Activated T-helper 2 cell treated with anti-CD3 and anti-CD28 coated beads, Interferon-gamma antibody, Interleukin-2, Interleukin-4, amounts not matched to agents 10 μg/mL and 5 μg/mL and 100 μg/mL, durations not matched to agents 14 hours and 24 hours and 36 hours (primary cell): Measurements from ENCODE around the gene ENTPD2. TPM values are rescaled to one million over a fixed set of nuclear protein-coding genes. Genes with fewer than 3 reads are reported as not detected.
"Not testable (repeated sequence)": the region's sequence is repeated elsewhere in the genome, so short reads cannot be mapped to it uniquely, and the experiment has no call there.

ENCODE experiments used
- DNase-seq: peaks from one replicate; pipeline ENCODE4 v3.0.0; 2021; ENCODE audit warnings: low spot score
- H3K27ac Mint-ChIP-seq: one replicate; pipeline ENCODE4 v1.8.0; 2021; ENCODE audit warnings: mixed read lengths
- H3K27me3 Mint-ChIP-seq: one replicate; pipeline ENCODE4 v1.8.0; 2021; ENCODE audit warnings: low read depth, mixed read lengths
- H3K36me3 Mint-ChIP-seq: one replicate; pipeline ENCODE4 v1.8.0; 2021; ENCODE audit warnings: low read depth, mixed read lengths
- H3K4me1 Mint-ChIP-seq: one replicate; pipeline ENCODE4 v1.8.0; 2021; ENCODE audit warnings: low read depth, mixed read lengths
- H3K4me3 Mint-ChIP-seq: one replicate; pipeline ENCODE4 v1.8.0; 2021; ENCODE audit warnings: low read depth, mild to moderate bottlenecking, moderate library complexity, mixed read lengths
- H3K9me3 Mint-ChIP-seq: one replicate; pipeline ENCODE4 v1.8.0; 2021; ENCODE audit warnings: mixed read lengths
- intact Hi-C: fragments of 100-400 bp; cut with micrococcal nuclease; formaldehyde crosslinking; loops from one replicate; pipeline ENCODE4 v1.15.1; 2023
- total RNA-seq: library from RNA; stranded (reverse); gene quantifications from 2 replicates; pipeline ENCODE4 v1.2.3, GENCODE V29; 2022

Gene ENTPD2
- total RNA-seq, 1 donor from 2014 or later, result not detected

- H3K27me3 Mint-ChIP-seq, result no peaks in the 10 kb centered on the region
- intact Hi-C loops, result loop anchor here (1.0 kb wide), 1 partner anchor 19 kb away; the partner anchor contains the start of gene NPDC1
- no peak overlapping the region for H3K4me3 Mint-ChIP-seq
- H3K27ac Mint-ChIP-seq, result no peak overlapping the region
- peaks cover 4% of the 10 kb centered on the region for H3K36me3 Mint-ChIP-seq
- no peaks in the 10 kb centered on the region for H3K9me3 Mint-ChIP-seq
- no peak for DNase-seq
- H3K4me1 Mint-ChIP-seq, result peaks cover 10% of the 10 kb centered on the region
These were observed 11.0 kb upstream of the ENTPD2 start for GRCh38 chr9:137064880-137065164.

DNA sequence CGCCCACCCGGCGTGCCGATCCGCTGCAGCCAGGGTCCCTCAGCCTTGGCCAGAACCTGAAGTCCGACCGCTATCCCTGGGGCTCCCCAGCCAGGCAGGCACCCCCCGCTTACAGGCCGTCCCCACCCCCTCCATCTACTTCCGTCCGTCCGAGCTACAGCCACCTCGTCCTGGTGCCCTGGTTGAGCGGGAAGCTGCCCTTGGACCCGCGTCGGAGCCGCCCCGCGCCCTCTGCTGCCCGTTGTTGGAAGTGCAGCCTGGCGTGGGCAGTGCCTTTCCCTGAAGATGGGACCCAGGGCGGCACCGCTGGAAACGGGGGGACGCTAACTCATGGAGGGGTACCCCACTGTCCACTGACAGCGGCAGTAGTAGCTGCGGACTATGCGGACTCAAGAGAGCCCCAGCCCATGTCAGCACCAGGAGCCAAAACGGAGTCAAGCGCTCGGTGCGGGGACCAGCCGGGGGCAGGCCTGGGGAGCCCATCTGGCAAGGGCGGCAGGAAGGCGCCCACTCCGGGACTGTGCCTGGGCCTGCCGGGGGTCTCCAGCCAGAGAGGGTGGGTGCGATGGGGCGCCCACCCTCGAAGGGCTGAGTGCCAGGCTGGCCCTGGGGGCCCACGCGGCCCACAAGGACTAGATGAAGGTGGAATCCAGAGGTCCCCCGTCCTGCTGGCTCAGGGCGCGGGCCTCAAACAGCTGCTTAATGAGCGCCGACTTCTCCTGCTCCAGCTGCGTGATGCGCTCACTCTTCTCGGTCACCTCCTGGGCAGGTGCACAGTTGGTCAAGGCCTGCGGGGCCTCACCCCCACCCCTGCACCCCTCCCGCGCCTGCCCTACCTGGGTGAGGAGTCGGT is 10.4 kb upstream of the ENTPD2 start:
- no peak overlapping the region for H3K27ac Mint-ChIP-seq
- no peaks in the 10 kb centered on the region for H3K27me3 Mint-ChIP-seq
- peak; percentile 43 for DNase-seq
- peaks cover 4% of the 10 kb centered on the region for H3K36me3 Mint-ChIP-seq
- H3K4me3 Mint-ChIP-seq, result no peak overlapping the region
- no peaks in the 10 kb centered on the region for H3K9me3 Mint-ChIP-seq
- peaks cover 10% of the 10 kb centered on the region for H3K4me1 Mint-ChIP-seq
- intact Hi-C loops, result loop anchor here (1.0 kb wide), 1 partner anchor 18 kb away; the partner anchor contains the start of gene NPDC1

DNA sequence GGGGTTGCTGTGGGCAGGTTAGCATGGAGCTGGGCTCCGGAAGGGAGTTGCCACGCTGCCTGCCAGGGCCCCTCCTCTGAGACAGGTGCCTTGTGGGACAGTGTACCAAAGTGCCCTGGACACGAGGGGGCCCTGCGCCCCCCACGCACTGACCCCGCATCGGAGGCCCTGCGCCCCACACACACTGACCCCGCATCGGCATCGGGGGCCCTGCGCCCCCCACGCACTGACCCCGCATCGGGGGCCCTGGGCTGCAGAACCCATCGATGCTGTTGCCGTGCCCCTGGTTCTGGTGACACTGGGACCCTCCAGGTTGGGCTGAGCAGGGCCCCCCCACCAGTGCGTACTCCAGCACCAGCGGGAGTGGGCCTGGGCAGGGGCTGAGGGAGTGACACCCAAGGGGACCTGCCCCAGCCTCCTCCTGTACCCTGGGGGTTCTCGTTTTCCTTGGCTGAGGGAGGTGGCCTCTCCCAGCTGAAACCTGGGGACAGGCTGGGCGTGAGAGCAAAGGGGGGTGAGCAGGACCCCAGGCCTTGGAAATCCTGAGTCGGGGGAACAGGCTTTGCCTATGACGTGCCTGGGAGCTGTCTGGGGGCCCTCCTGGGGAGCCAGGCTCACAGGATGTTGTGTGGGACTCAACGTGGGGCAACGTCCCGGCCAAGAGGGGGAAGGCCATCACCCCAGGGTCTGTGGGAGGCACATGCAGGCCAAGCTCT is 9.6 kb upstream of the ENTPD2 start:
- no peak overlapping the region for H3K27ac Mint-ChIP-seq
- H3K4me3 Mint-ChIP-seq, result no peak overlapping the region
- H3K27me3 Mint-ChIP-seq, result no peaks in the 10 kb centered on the region
- no peak for DNase-seq
- H3K4me1 Mint-ChIP-seq, result peaks cover 9% of the 10 kb centered on the region
- H3K36me3 Mint-ChIP-seq, result peaks cover 4% of the 10 kb centered on the region
- intact Hi-C loops, result loop anchor here (1.0 kb wide), 1 partner anchor 17 kb away; the partner anchor contains the start of gene NPDC1
- H3K9me3 Mint-ChIP-seq, result no peaks in the 10 kb centered on the region

- DNase-seq, H3K27ac Mint-ChIP-seq, H3K9me3 Mint-ChIP-seq, intact Hi-C loops, H3K4me3 Mint-ChIP-seq, H3K4me1 Mint-ChIP-seq, H3K27me3 Mint-ChIP-seq, H3K36me3 Mint-ChIP-seq: not testable (repeated sequence)
These were observed 8.9 kb upstream of the ENTPD2 start for GRCh38 chr9:137062798-137063197.

DNA sequence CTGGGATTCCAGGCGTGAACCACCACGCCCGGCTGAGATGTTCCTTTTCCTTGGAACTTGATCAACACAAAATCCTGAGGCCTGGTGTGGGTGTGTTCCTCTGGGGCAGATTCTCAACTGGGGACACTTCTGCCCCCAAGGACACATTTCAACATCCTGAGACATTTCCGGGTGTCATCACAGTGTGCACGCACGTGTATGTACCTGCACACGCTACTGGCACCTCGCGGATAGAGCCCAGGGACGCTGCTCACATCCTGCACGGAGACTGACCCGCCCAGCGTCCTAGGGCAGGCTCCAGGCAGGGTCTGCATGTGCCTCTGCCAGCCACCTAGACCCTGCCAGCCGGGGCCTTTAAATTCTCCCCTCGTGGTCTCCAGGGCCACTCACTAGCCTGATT is 8.5 kb upstream of the ENTPD2 start:
- DNase-seq, result no peak
- Mint-ChIP-seq H3K27ac (no peak overlapping the region), H3K36me3 (peaks cover 4% of the 10 kb centered on the region), H3K4me3 (no peak overlapping the region), H3K9me3 (no peaks in the 10 kb centered on the region), H3K27me3 (no peaks in the 10 kb centered on the region), H3K4me1 (peaks cover 2% of the 10 kb centered on the region)
- intact Hi-C loops, result no loop called here

DNA sequence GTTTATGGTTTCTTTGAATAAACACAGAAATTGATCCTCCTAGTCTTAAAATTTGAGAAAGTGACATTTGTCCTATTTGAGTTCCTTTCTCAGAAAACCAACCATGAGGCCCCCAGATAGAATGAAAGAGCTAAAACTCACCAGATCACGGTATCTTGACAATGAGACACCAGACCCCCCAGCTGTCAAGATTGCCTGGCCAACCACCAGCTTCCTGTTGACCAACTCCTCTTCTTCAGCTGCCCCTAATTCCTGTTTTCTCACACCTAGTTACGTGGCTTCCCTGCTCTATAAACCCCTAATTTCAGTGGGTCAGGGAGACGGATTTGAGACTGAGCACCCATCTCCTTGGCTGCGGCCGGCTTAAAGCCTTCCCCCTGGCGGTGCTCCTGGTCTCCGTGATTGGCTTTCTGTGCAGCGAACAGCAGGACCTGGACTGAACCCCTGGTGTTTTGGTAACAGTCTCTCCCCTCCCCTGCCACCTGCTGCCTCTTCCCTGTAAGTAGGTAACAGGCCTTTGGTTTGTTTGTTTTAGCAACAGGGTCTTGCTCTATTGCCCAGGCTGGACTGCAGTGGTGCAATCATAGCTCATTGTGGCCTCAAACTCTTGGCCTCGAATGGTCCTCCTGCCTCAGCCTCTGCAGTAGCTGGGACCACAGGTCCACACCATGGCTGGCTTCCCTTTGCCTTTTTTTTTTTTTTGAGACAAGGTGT is 4.8 kb upstream of the ENTPD2 start:
- DNase-seq, result no peak
- Mint-ChIP-seq H3K27ac (no peak overlapping the region), H3K36me3 (no peaks in the 10 kb centered on the region), H3K4me3 (no peak overlapping the region), H3K4me1 (no peaks in the 10 kb centered on the region), H3K9me3 (no peaks in the 10 kb centered on the region), H3K27me3 (peaks cover 2% of the 10 kb centered on the region)
- intact Hi-C loops, result no loop called here

GRCh38 chr9:137057545-137057944 is 3.7 kb upstream of the ENTPD2 start:
- Mint-ChIP-seq H3K36me3 (no peaks in the 10 kb centered on the region), H3K4me1 (no peaks in the 10 kb centered on the region), H3K9me3 (no peaks in the 10 kb centered on the region), H3K4me3 (no peak overlapping the region), H3K27ac (no peak overlapping the region), H3K27me3 (peaks cover 6% of the 10 kb centered on the region)
- DNase-seq, result no peak
- intact Hi-C loops, result no loop called here

DNA sequence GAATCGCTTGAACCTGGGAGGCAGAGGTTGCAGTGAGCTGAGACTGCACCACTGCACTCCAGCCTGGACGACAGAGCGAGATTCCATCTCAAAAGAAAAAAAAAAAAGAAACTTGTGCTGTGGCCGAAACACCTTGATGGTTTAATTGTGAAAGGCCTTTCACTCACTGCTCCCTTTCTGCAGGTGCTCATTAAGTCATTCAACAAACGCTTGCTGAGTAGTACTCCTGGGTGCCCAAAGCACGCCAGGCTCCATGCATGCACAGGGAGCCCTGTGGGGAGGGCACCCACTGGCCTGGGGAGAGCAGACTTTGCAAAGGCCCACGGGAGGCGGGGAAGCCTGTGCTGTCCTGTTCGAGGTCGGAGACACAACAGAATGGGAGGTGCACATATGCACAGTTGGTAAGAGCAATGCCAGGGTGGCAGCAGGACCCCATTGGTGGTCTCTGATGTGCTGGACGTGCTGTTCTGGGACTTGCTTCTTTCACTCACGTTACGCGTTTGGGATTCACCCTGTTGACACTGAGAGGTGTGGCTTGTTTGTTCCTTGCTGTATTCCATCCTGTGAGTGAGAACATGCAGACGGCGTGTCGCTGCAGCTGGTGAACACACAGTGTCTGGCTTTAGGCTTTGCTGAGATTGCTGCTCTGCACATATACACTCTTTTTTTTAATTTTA is 3.0 kb upstream of the ENTPD2 start:
- Mint-ChIP-seq H3K36me3 (no peaks in the 10 kb centered on the region), H3K4me3 (no peak overlapping the region), H3K27me3 (peaks cover 7% of the 10 kb centered on the region), H3K9me3 (no peaks in the 10 kb centered on the region), H3K27ac (no peak overlapping the region), H3K4me1 (no peaks in the 10 kb centered on the region)
- intact Hi-C loops, result no loop called here
- no peak for DNase-seq

DNA sequence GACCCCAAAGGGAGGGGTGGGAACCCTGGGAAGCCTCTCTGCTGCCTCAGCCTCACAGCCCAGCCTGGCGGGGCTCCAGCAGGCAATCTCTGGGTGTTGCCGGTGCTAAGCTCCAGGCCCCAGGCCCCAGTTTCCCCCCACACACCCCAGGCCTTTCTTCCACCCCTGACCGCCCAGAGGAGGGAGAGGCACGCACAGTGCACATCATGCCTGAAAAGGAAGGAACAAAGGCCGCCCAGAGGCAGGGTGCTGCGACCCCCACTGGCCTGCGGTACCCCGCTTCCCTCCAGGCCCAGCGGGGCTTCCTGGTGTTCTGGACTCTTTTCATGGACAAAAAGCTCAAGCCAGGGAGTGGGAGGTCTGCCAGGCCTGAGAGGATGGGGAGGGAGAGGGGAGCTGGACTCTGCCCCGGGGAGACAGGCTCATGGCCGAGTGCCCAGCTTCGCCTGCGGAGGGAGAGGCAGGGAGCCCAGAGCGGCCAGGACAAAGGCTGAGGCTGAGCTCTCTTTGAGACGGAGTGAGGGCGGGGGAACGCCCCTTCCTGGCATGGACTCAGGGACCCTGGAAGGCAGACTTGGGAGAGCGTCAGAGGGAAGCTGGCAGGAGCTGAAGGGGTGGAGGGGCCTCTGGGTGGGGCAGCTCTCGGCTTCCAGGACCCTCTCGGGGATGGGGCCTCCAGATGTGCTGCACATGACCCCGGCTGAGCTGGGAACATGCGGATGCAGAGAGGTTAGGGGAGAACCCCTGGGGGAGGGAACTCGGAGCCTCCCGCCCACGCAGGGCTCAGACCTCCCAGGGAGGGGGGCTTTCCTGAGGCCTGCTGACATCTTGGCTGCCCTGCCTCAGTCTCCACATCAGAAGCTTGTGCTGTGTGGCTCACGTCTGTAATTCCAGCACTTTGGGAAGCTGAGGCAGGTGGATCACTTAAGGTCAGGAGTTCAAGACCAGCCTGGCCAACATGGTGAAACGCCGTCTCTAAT is 1.8 kb upstream of the ENTPD2 start:
- H3K4me3 Mint-ChIP-seq, result no peak overlapping the region
- no peaks in the 10 kb centered on the region for H3K9me3 Mint-ChIP-seq
- intact Hi-C loops, result no loop called here
- peaks cover 7% of the 10 kb centered on the region for H3K27me3 Mint-ChIP-seq
- H3K27ac Mint-ChIP-seq, result no peak overlapping the region
- no peak for DNase-seq
- H3K36me3 Mint-ChIP-seq, result no peaks in the 10 kb centered on the region
- H3K4me1 Mint-ChIP-seq, result no peaks in the 10 kb centered on the region

DNA sequence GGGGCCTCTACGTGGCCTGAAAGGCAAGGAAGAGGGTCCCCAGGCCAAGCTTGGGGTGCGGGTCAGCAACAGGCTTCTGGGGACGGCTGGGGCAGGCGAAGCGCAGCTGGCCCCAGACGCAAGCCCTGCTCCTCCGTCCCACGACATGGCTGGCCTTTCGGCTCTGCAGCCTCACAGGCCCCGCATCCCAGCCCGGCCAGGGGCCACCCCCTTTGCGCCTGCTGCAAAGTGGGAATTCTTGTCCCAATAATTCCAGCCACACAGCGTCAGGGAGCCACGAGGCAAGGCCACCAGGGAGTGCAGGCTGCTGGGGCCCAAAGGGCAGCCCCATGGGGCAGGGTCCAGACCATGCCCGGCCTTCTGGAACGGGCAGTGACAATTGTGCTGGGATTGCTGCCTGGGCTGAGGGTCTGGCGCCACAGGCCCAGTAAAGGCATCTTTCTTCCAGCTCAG is 1.1 kb upstream of the ENTPD2 start:
- no peak for DNase-seq
- H3K27ac Mint-ChIP-seq, result no peak overlapping the region
- H3K4me3 Mint-ChIP-seq, result no peak overlapping the region
- H3K4me1 Mint-ChIP-seq, result no peaks in the 10 kb centered on the region
- intact Hi-C loops, result no loop called here
- H3K9me3 Mint-ChIP-seq, result no peaks in the 10 kb centered on the region
- H3K36me3 Mint-ChIP-seq, result no peaks in the 10 kb centered on the region
- peaks cover 7% of the 10 kb centered on the region for H3K27me3 Mint-ChIP-seq

DNA sequence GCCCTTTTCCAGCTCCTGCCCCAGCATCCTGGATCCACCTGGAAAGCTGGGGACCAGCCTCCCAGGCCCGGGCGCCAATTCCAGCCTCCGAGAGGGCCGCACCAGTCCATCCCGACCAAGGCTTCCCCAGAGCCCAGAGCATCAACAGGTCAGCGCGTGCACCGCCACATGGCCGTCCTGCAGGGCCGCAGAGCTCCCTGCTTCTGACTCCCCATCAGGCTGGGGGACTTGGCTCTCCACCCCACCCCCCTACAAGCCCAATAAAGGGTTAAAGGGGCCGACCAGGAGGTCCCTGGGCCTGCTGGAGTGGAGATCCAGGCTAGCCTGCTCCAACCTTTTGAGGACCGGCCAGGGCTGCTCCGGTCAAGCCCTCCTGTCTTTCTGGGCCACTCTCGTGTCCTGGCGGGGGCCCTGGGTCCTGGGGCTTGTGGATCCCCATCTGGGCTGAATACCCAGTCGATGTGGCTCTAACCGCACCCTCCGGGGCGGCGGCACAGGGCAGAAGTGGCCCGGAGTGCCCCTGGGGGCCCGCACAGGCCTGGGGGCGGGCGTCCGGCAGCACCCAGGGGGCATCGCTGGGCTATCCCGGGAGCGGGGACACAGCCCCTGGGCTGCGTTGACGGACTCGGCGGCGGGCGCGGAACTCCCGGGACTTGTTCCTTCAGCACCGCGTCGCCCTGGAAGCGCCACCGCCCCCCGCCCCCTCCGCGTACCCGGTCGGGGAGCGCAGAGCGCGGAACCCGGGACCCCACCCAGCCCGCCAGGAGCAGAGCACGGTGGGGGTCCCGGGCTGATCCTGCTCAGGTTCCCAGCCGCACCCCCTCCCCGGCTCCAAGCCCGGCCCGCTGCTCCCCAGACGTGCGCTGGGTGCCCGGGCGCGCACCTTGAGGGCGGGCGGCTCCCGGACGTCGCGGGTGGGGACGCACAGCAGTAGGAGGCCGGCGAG is 590 bp downstream of the ENTPD2 start:
- Mint-ChIP-seq H3K4me1 (no peaks in the 10 kb centered on the region), H3K27ac (no peak overlapping the region), H3K36me3 (no peaks in the 10 kb centered on the region), H3K4me3 (no peak overlapping the region), H3K9me3 (no peaks in the 10 kb centered on the region), H3K27me3 (peaks cover 15% of the 10 kb centered on the region)
- intact Hi-C loops, result no loop called here
- DNase-seq, result no peak
